Mammary epithelial cell (primary cell): ENCODE data around the gene SLC31A1.

Experiments used
- EZH2 ChIP-seq: IDR thresholded peaks from 2 replicates; pipeline ENCODE4 v1.6.1; 2012; ENCODE audit warnings: low read length, inconsistent platforms, borderline replicate concordance
- TF ChIP-seq, protein P1 (sequence below), 2 donors: IDR thresholded peaks in 1 of 2; conservative IDR thresholded peaks in 1 of 2; 2 replicates each; pipeline ENCODE4 v1.5.1; 2011 to 2012; ENCODE audit warnings: inconsistent platforms in 2 of 2, low read length in 2 of 2, mild to moderate bottlenecking in 2 of 2, control low read depth in 1 of 2, low read depth in 1 of 2; ENCODE audit not compliant: insufficient read depth in 1 of 2; ENCODE audit errors: extremely low read depth in 1 of 2

- TF ChIP-seq, protein P1, sequence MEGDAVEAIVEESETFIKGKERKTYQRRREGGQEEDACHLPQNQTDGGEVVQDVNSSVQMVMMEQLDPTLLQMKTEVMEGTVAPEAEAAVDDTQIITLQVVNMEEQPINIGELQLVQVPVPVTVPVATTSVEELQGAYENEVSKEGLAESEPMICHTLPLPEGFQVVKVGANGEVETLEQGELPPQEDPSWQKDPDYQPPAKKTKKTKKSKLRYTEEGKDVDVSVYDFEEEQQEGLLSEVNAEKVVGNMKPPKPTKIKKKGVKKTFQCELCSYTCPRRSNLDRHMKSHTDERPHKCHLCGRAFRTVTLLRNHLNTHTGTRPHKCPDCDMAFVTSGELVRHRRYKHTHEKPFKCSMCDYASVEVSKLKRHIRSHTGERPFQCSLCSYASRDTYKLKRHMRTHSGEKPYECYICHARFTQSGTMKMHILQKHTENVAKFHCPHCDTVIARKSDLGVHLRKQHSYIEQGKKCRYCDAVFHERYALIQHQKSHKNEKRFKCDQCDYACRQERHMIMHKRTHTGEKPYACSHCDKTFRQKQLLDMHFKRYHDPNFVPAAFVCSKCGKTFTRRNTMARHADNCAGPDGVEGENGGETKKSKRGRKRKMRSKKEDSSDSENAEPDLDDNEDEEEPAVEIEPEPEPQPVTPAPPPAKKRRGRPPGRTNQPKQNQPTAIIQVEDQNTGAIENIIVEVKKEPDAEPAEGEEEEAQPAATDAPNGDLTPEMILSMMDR (conservative IDR thresholded peaks at IDR 0.05 in 1 of 2, IDR thresholded peaks at IDR 0.05 in 1 of 2; ENCODE audit: extremely low read depth in 1 of 2, insufficient read depth in 1 of 2, low read depth in 1 of 2, low read length in 2 of 2), result no peak
- no peak for TF ChIP-seq EZH2
Observed at GRCh38 chr9:113221003-113221799, at the start of gene SLC31A1, which contains the start of gene FKBP15.
